ENCODE data around the gene IKBKG.
"Not testable (repeated sequence)": the region's sequence is repeated elsewhere in the genome, so short reads cannot be mapped to it uniquely, and the experiment has no call there.

Gene IKBKG

GRCh38 chrX:154552112-154552806 lies 4.8 kb downstream of the IKBKG start:
- not testable (repeated sequence) for DNase-seq (ENCODE audit: low read depth, low spot score)

DNA sequence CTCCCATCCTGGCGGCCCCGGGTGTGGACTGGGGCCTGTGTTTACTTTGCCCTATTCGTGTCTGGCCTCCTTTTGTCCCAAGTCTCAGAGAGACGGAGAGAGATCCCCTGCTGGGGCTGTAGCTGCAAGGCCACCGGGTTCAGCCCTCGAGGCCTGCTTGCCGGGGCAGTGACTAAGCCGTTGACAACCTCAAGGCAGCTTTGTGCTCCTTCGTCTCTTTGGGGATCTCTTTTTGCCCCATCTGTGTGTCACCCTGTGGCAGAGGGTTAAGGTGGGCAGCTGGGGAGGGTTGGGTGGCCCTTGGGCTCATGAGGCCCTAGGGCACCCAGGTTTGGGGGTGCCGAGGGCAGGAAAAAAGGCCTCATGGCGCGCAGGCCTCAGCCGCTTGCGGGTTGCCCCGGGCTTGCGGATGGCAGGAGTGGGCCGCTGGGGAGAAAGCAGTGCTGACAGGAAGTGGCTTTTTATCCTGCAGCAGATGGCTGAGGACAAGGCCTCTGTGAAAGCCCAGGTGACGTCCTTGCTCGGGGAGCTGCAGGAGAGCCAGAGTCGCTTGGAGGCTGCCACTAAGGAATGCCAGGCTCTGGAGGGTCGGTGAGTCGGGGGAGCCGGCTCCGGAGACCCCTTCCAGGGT lies 10.8 kb downstream of the IKBKG start:
- not testable (repeated sequence) for DNase-seq (ENCODE audit: low read depth, low spot score)

GRCh38 chrX:154558896-154559295 lies 11.5 kb downstream of the IKBKG start:
- not testable (repeated sequence) for DNase-seq (ENCODE audit: low read depth, low spot score)

DNA sequence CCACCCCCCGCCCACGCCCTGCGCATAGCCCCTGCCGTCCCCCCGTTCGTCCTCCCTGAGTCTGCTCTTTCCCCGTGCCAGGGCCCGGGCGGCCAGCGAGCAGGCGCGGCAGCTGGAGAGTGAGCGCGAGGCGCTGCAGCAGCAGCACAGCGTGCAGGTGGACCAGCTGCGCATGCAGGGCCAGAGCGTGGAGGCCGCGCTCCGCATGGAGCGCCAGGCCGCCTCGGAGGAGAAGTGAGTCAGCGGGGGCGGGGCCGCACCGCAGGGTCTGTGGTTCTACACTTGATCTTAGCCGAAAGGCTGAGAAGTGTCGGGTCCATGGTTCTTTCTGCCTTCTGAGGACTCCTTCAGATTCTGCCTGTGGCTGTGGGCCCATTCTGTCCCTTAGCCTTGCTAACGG lies 12.9 kb downstream of the IKBKG start:
- DNase-seq (ENCODE audit: low read depth, low spot score): not testable (repeated sequence)

GRCh38 chrX:154562295-154562694 lies 14.9 kb downstream of the IKBKG start:
- DNase-seq (ENCODE audit: low read depth, low spot score): not testable (repeated sequence)

DNA sequence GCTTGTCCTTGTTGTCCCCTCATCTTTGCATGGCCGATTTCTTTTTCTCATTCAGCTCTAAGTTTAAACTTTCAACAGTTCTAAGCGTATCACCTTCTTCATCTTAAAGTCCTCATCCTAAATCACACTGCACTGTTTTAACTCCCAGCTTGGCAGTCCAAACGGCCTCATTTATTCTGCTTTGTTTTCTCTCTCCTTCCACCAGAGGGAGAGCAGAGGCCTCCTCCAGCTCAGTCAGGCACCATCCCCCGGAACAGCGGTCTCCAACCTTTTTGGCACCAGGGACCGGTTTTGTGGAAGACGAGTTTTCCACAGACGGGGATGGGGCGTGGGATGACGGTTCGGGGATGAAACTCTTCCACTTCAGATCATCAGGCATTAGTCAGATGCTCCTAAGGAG lies 22.9 kb downstream of the IKBKG start:
- not testable (repeated sequence) for DNase-seq (ENCODE audit: low read depth, low spot score)

GRCh38 chrX:154573061-154573460 lies 25.6 kb downstream of the IKBKG start:
- not testable (repeated sequence) for DNase-seq (ENCODE audit: low read depth, low spot score)

GRCh38 chrX:154575076-154575475 lies 27.7 kb downstream of the IKBKG start:
- not testable (repeated sequence) for DNase-seq (ENCODE audit: low read depth, low spot score)

DNA sequence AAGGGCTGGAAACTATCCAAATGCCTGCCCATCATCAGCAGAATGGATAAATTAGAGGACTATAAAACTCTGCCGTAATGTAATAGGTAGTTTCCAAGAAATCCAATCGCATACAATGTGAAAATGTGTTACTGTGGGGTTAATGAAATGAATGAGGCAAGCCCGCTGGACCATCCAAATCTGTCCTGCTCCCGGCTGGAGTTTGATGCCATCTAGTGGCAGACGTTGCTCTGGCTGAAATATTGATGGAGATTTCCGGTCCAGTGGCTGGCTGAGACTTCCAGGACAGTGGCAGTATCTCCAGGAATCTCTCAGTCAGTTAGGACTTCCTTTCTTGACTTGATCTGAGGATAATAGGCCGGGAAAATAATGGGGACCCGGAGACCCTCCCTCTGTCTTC lies 35.6 kb downstream of the IKBKG start:
- not testable (repeated sequence) for DNase-seq (ENCODE audit: low read depth, low spot score)

- DNase-seq (ENCODE audit: low read depth, low spot score): not testable (repeated sequence)
Observed at GRCh38 chrX:154584585-154585183, 37.3 kb downstream of the IKBKG start, which contains the start of gene CTAG1A. Gene CTAG1A, plus strand, starts transcription at chrX:154585133. Its CDS starts 74 bp downstream, at chrX:154585207.

GRCh38 chrX:154590415-154590814 lies 43.0 kb downstream of the IKBKG start:
- not testable (repeated sequence) for DNase-seq (ENCODE audit: low read depth, low spot score)

DNA sequence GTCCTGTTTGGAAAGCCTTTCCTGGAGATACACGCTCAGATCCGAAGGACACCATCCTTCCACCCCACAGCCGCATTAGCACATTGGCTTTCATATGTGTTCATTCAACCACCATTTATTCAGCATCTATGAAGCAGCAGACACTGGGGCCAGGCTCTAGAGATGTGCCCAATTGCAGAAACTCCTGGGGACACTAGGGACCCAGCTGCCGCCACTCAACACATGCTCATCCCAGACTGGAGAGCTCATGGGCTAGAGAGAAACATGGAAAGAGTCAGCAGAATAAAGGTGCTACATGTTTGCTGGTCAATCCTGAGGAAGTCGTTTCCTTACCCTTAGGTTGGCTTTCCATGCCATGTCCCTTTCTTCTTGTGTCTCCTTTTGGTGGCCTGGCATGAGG lies 45.1 kb downstream of the IKBKG start:
- no peak for DNase-seq (ENCODE audit: low read depth, low spot score)

DNA sequence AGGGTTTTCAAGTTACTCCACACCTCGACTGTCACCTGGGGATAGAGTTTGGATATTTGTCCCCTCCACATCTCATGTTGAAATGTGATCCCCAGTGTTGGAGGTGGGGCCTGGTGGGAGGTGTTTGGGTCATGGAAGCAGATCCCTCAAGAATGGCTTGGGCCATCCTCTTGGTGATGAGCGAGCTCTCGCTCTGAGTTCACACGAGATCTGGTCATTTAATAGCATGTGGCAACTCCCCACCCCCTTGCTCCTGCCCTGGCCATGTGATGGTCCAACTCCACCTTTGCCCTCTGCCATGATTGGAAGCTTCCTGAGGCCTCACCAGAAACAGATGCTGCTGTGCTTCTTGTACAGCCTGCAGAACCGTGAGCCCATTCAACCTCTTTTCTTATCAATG lies 45.8 kb downstream of the IKBKG start:
- DNase-seq (ENCODE audit: low read depth, low spot score): no peak

GRCh38 chrX:154594491-154594890 lies 47.1 kb downstream of the IKBKG start:
- DNase-seq (ENCODE audit: low read depth, low spot score): no peak

- no peak for DNase-seq (ENCODE audit: low read depth, low spot score)
Observed at GRCh38 chrX:154595559-154596249, 48.3 kb downstream of the IKBKG start.

DNA sequence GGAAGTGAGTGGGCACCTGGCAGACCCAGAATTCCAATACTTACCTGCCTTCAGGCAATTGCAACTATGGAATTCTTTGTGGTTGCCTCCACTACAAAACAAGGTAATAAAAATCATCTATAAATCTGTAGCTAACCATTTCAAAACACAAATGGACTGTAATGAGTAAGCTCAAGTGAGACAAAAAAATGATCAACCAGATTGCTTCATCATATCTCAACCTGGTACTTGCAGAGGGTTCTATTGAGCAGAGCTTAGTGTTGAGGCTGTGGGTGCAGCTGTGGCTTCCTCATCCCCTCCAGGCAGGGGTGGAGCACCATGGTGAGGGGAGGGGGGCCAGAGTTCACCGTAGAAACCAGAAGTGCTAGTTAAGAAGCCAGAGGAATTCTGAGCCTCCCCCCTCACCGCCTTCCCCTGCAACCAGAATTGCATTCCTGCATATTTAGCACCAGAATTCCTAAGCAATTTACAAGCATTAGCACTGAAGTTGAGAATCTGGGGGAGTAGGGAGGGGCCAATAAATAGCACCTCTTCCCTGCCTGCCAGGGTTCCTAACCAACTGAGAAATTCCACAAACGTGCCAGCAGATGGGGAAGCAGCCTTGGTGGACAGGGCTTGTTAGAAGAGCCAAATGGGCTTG lies 49.0 kb downstream of the IKBKG start:
- DNase-seq (ENCODE audit: low read depth, low spot score): no peak

- DNase-seq (ENCODE audit: low read depth, low spot score): no peak
Observed at GRCh38 chrX:154597221-154597620, 49.8 kb downstream of the IKBKG start.

DNA sequence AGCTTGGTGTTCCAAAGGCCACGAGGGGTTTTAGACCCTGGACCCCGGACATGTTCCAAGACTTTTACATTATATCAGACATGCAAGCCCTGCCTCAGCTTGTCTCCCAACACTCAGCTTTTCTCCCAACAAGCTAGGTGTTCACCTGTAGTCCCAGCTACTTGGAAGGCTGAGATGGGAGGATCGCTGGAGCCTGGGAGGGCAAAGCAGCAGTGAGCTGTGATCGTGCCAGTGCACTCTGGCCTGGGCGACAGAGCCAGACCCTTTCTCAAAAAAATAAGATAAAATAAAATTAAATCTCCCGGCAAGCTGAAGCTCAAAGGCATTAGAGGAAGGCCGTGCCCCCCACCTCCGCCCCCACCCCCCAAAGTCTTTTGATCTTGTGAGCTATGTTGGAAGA lies 51.2 kb downstream of the IKBKG start:
- no peak for DNase-seq (ENCODE audit: low read depth, low spot score)

- DNase-seq (ENCODE audit: low read depth, low spot score): no peak
Observed at GRCh38 chrX:154599531-154599930, 52.1 kb downstream of the IKBKG start.

DNA sequence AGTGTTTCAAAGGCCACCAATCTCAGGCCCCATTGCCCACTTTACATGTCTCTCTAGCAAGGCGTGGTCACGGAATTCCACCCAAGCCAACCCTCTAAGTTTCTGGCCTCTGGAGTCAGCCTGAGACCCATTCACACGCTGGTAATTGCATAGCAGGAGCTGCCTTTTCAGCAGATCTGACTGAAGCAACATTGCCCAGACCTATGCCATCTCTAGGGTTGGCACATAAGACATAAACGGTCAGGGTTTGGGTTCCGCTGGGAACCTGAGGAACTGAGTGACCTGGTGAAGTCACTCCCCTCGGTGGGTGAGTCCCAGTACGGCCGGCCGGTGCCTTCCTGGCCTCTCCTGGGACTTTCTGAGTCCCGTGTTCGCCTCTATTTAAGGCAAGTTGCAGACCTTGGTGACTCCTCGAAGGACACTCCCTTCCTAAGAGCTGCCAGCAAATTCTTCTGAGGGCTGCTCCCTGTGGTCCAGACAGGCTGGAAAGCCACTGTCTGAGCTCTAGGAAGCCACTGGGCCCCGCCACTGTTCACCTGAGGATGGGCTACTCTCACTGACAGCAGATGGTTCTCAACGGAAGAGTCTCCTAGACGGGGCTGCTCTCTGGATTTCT lies 53.4 kb downstream of the IKBKG start:
- no peak for DNase-seq (ENCODE audit: low read depth, low spot score)

DNA sequence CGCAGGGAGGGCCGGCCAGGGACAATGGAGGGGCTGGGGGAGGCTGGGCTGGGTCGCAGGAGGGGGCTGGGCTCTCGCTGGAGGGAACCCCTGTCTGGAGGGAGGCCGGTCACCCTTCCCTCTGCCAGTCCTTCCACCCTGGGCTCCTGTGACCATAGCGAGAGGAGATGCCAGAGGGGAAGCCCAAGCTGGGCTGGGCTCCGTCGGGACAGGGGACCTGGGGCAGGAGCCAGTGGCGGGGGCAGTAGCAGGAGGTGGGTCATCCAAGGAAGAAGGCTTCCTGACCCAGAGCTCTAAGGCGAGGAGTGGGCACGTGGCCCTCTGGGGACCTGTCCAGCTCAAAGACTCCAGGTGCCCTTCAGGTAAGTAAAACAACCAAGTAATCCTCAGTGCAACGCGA lies 54.8 kb downstream of the IKBKG start:
- no peak for DNase-seq (ENCODE audit: low read depth, low spot score)
